Esophagus muscularis mucosa (tissue), 4 donors: ENCODE measurements around the gene LHX6.

Source experiments
- EP300 ChIP-seq: sonication (generic); formaldehyde crosslinking; IDR thresholded peaks from one replicate; pipeline ENCODE4 v1.6.1; 2017; ENCODE audit warnings: antibody characterized with exemption
- POLR2A ChIP-seq: fragments of 450-650 bp; IDR thresholded peaks from one replicate; pipeline ENCODE4 v1.6.1; 2017; ENCODE audit warnings: antibody characterized with exemption, moderate library complexity, mild to moderate bottlenecking, low read depth
- POLR2AphosphoS5 ChIP-seq, 2 donors: sonication (generic); formaldehyde crosslinking; IDR thresholded peaks; one replicate each; pipeline ENCODE4 v1.6.1; 2017; ENCODE audit warnings: antibody characterized with exemption in 2 of 2
- TF ChIP-seq, protein P1 (sequence below), 3 experiments: fragments of 200-600 bp in 2 of 3; fragments of 450-650 bp in 1 of 3; sonication (generic) in 2 of 3; IDR thresholded peaks; one replicate each; pipeline ENCODE4 v1.5.1; 2017 to 2019; ENCODE audit warnings: antibody characterized with exemption in 3 of 3, mild to moderate bottlenecking in 2 of 3, moderate library complexity in 1 of 3

DNA sequence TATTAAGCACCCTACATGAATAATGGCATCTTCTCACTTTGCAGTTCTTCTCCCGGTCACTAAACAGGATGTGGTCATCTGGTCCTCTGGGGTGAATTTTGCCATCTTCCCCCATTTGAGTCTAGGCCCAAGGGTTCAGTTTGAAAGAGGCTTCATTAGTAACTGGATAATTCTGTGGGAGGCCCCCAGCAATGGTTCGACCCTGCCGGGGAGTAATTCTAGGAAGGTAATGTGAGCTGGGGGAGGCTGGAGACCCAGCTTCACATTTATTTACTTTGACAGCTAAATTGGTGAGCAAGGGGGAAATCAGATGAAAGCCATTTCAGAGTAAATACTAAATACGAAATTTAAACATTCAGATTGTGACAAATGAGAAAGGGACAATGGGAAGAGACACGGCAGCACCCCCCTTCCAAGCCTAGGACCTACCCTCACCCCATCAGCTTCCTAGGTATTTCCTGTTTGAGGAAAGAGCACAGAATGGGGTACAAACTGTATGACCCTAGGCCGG, 4.1 kb upstream of the LHX6 start:
- TF ChIP-seq, protein P1, sequence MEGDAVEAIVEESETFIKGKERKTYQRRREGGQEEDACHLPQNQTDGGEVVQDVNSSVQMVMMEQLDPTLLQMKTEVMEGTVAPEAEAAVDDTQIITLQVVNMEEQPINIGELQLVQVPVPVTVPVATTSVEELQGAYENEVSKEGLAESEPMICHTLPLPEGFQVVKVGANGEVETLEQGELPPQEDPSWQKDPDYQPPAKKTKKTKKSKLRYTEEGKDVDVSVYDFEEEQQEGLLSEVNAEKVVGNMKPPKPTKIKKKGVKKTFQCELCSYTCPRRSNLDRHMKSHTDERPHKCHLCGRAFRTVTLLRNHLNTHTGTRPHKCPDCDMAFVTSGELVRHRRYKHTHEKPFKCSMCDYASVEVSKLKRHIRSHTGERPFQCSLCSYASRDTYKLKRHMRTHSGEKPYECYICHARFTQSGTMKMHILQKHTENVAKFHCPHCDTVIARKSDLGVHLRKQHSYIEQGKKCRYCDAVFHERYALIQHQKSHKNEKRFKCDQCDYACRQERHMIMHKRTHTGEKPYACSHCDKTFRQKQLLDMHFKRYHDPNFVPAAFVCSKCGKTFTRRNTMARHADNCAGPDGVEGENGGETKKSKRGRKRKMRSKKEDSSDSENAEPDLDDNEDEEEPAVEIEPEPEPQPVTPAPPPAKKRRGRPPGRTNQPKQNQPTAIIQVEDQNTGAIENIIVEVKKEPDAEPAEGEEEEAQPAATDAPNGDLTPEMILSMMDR (IDR thresholded peaks at IDR 0.05), result no peak
- TF ChIP-seq POLR2AphosphoS5 (IDR thresholded peaks at IDR 0.05) (no peak), EP300 (no peak), POLR2A (no peak)
